Inflammatory macrophage treated with lipopolysaccharide for 1 hour (primary cell): Measurements from ENCODE around the gene CELF1.
A peak's percentile ranks its signal among the peaks of the same experiment; 100 is the strongest.
"Not testable (repeated sequence)": the region's sequence is repeated elsewhere in the genome, so short reads cannot be mapped to it uniquely, and the experiment has no call there.

ENCODE experiments used
- DNase-seq, 2 donors: peaks; one replicate each; pipeline ENCODE4 v3.0.0-alpha.2; 2020 to 2022

Gene CELF1

GRCh38 chr11:47536915-47537314 lies 16.0 kb downstream of the CELF1 start:
- DNase-seq, result no peak

GRCh38 chr11:47534704-47535251 lies 18.2 kb downstream of the CELF1 start:
- no peak for DNase-seq

DNA sequence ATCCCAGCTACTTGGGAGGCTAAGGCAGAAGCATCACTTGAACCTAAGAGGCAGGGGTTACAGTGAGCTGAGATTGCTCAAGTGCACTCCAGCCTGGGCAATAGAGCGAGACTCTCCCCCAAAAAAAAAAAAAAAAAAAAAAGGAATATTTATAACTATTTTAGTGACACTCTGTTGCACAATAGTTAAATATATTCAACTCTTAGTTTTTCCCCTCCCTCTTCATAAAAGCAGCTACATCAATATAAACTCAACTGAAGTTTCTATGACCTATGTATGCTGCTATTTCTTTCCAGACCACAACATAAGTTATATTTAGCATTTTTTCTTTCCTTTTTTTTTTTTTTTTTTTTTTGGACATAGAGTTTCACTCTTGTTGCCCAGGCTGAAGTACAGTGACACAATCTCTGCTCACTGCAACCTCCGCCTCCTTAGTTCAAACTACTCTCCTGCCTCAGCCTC lies 19.2 kb downstream of the CELF1 start:
- DNase-seq, result peak in 1 of 2 donors; percentile 31

DNA sequence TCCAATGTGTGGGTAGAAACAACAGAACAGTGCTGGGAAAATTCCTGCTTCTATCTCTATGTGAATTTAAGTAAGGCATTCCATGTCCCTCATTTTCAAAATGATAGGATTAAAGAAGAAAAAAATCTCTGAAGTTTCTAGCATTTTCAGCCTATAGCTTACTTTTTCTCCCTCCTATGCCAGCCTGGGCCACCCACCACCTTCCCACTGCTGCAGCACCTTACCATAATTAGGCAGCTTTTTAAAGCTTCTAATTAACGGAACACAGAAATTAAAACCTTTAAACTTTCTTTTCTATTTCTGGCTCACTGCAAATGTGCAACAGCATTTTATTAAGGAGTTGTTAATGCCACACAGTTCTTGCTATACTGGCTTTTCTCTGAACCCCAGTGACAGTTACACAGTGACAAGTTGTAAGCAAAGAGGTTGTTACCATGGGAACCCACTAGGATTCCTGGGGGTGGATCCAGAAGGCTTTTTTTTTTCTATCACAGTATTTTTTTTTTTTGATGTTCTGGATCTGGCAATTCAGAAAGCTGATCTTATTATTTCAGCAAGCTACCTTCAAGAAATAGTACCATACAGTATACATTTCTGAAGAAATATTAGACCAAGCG lies 20.2 kb downstream of the CELF1 start:
- peak in 1 of 2 donors; percentile 35 for DNase-seq

DNA sequence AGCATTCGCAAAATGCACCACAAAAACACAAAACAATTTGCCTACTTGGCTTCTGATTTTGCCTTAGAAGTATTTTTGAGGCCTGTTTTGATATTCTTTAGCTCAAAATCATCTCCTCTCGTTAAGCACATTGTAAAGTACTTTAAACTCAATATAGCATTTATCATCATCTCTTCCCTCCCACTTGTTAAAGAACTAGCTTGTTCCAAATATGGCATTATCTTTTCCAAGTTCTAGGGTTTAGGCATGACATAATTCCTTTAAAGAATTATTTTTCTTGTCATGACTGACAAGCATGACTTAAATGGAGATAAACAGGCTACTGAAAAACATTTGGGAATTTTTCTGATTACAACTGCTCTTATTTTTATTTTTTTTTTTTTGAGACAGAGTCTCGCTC lies 21.3 kb downstream of the CELF1 start:
- DNase-seq, result no peak

DNA sequence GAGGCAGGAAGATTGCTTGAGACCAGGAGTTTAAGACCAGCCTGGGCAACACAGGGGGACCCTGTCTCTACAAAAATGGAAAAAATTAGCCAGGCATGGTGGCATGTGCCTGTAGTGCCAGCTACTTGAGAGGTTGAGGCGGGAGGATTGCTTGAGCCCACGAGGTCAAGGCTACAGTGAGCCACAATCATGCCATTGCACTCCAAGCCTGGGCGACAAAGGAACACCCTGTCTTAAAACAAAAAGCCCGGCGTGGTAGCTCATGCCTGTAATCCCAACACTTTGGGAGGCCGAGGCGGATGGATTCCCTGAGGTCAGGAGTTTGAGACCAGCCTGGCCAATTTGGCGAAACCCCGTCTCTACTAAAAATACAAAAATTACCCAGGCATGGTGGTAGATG lies 22.2 kb downstream of the CELF1 start:
- not testable (repeated sequence) for DNase-seq

- DNase-seq, result no peak
These were observed 23.0 kb downstream of the CELF1 start for GRCh38 chr11:47529951-47530350.

DNA sequence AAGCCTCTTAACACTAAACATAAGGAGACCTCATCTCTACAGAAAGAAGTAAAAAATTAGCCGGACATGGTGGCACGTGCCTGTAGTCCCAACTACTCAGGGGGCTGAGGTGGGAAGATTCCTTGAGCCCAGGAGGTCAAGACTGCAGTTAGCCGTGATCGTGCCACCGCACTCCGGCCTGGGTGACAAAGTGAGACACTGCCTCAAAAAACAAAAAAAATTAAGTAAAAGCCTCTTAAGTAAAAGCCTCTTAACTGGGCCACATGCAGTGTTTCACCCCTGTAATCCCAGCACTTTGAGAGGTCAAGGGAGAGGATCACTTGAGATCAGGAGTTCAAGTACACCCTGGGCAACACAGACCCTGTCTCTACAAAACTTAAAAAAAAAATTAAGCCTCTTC lies 25.7 kb downstream of the CELF1 start:
- DNase-seq, result no peak

- not testable (repeated sequence) for DNase-seq
These were observed 26.9 kb downstream of the CELF1 start for GRCh38 chr11:47526032-47526431.

GRCh38 chr11:47524291-47524874 lies 28.5 kb downstream of the CELF1 start:
- DNase-seq, result peak in 1 of 2 donors; percentile 51

DNA sequence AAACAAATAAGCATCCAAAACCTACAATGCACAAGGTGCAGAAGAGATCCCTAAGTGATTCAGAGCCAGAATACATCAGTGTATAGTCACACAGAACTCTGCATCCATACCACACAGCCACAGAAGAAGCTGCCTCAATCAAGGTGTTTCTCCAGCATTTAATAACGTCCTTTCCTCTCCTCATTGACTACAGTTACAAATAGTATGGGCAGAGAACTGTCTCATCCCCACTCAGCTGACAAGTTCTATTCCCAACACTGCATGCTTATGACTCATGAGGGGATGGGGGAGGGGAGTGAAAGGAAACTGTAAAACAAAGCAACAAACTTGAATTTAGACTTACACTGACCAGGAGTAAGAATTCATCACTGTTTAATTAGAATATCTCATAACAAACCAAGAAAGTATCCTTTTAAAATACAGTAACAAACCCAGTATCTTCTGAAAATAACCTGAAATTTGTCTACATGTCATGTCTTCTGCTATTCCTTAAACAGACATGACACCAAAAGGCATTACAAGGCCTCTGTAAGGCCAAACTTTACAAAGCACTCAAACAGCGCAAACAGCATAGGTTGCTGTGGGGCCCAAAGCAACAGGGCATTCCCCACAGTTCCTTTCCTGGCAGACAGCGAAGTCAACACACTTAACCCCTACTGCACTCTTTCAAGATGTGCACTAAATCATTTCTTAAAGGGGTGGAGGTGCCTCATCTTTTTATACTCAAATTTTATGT lies 29.3 kb downstream of the CELF1 start:
- peak; percentile 84 to 85 for DNase-seq

DNA sequence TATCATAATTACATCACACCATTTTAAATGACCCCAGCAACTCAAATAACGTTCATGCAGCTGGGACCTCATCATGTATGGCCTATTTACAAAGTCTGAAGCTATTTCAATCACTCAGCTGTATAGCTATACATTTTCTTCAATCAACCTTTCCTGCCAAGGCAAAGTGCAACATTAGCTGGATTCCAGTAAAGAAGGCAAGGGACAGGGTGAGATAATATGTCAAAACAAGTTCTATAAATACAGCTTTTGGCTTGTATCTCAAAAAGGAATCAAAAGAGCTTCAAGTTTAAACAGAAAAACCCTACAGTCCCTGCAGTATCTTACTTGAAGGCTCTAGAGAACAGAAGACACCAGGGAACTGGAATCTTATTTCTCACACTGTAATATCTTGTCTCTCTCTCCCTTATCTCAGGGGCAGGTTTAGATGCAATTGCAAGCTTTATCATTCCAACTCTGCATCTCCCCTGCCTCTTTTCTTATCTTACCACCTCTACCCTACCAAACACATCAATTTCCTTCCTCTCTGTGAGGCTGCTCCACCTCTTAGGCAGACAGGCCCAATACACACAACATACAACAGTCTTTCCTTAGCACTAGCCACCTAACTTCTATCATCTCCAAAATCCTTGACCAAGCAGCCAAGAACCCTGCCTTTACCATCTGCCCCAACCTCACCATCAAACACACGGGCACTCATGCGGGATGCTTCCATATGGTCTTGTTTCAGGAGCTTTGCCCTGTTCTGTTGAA lies 34.5 kb downstream of the CELF1 start:
- DNase-seq, result no peak

DNA sequence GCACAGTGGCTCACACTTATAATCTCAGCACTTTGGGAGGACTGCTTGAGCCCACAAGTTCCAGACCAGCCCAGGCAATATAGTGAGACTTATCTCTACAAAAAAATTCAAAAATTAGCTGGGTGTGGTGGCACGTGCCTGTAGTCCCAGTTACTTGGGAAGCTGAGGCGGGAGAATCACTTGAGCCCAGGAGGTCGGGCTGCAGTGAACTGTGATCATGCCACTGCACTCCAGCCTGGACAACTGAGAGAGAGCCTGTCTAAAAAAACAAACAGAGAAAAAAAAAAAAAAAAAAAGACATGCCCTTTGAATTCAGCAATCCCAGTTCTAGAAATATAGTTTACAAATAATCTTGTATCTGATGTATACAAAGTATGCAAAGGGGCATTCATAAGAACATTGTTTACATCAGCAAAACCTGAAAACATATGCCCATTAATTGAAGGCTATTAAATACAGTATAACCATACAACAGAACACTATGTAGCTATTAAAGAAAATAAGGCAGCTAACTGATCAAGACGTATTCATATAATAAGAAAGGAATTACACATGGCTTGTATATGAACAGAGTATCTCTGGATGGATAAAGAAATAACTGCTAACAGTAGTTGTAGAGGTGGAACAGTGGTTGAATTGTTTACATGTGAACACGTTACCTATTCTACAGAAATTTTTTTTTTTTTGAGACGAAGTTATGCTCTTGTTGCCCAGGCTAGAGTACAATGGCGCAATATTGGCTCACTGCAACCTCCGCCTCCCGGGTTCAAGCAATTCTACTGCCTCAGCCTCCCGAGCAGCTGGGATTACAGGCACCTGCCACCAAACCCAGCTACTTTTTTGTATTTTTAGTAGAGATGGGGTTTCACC lies 35.7 kb downstream of the CELF1 start:
- DNase-seq, result no peak

- no peak for DNase-seq
These were observed 36.8 kb downstream of the CELF1 start for GRCh38 chr11:47516155-47516554.

GRCh38 chr11:47514825-47515647 lies 37.9 kb downstream of the CELF1 start:
- DNase-seq, result peak; percentile 90 to 98

- DNase-seq, result no peak
These were observed 40.2 kb downstream of the CELF1 start for GRCh38 chr11:47512701-47513100.

- peak; percentile 83 to 94 for DNase-seq
These were observed 41.0 kb downstream of the CELF1 start for GRCh38 chr11:47511917-47512316.

GRCh38 chr11:47510209-47510608 lies 42.7 kb downstream of the CELF1 start:
- DNase-seq, result peak; percentile 55 to 80

- DNase-seq, result peak; percentile 51 to 61
These were observed 43.8 kb downstream of the CELF1 start for GRCh38 chr11:47509077-47509536.

DNA sequence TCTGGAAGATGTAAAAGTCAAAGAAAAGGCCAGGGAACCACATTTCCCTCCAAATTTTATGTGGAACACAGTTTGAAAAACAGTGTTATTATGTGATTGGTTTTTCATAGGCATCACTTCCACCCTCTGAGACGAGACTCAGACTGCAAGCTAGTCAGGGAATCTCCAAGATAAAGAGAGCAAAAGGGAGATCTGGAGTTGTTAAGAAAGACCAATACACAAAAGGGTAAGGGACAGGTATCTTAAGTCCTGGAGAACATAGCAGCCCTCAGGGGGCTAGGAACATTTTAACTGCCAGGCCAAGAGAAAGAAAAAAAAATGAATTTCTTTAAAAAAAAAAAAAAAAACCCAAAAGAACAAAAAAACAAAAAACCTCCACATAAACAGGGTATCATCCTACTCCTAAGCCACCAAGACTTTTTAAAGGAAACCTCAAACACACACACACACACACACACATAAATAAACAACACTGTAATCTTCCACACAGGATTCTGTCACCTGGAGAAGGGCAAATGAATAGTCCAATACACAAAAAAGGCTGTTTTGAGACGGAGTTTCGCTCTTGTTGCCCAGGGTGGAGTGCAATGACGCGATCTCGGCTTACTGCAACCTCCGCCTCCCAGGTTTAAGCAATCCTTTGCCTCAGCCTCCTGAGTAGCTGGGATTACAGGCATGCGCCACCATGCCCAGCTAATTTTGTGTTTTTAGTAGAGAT lies 44.5 kb downstream of the CELF1 start:
- peak in 1 of 2 donors; percentile 81 for DNase-seq
